ENCODE results near the gene NELL1.
"Not testable (repeated sequence)": the region's sequence is repeated elsewhere in the genome, so short reads cannot be mapped to it uniquely, and the experiment has no call there.

The NELL1 gene

GRCh38 chr11:21122523-21122922 lies 453.1 kb downstream of the NELL1 start:
- no peak for DNase-seq

GRCh38 chr11:21132146-21132720 lies 462.8 kb downstream of the NELL1 start:
- no peak for DNase-seq

DNA sequence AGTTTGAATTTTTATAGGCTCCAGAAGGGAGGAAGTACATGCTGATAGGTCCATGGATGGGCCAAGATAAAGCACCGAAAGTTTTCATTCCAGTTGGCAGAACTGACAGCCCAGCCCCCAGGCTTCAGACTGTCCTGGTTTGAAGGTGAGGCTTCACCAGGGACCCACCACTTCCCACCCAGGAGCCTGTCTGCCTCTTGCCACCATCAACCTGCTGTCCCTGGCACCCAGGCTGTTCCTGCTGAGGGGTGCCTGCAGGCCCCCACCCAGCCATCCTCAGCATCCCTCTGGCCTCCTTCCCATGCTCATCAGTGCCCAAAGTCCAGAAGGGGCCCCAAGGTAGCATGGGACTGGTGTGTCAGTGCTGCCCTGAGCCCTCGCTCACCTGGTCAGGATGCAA lies 463.9 kb downstream of the NELL1 start:
- no peak for DNase-seq

DNA sequence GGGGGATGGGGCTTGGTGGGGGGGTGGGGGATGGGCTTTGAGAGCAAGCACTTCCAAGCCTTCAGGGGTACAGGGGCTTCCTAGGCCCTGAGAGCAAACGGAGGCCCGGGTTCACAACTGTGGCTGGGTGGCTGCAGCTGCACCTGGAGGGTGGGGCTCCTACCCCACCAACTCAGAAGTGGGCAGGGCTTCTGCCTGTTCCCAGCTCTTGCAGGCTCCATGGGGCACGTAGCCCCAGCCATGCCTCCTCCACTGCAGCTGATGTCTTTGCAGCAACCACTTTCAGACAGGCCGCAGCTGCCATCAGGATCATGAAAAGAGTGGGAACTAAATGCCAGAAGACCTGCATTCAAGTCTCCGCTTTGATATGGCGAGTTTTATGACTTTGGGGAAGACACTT lies 464.3 kb downstream of the NELL1 start:
- DNase-seq, result no peak

DNA sequence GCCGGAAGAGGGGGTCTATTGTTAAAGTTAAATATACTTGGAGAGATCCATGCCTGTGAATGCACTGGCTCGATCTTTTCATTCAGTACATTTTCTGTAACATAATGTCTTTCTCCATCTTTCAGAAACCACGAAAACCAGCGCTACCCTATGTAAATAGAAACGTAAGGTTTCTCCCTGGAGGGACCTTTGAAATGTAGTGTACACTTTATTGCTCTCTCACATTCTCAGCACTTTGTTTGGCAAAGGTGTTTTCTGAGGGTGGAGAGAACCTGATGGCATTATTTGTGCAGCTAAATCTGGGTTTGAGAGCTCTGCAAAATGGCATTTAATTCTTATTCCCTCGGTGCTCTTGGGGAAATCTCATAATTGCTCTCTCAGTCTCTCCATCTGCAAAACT lies 468.4 kb downstream of the NELL1 start:
- DNase-seq, result no peak

DNA sequence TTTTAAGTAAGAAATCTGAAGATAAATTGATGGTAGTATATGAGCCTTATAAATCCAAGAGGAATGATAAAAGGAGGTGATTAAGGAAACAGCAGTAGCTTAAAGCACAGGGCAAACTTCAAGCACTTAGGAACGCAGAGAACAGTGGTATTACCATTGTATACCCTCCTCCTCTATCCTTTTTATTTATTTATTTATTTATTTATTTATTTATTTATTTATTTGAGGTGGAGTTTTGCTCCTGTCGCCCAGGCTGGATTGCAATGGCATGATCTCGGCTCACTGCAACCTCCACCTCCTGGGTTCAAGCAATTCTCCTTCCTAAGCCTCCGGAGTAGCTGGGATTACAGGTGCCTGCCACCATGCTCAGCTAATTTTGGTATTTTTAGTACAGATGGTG lies 472.2 kb downstream of the NELL1 start:
- not testable (repeated sequence) for DNase-seq

DNA sequence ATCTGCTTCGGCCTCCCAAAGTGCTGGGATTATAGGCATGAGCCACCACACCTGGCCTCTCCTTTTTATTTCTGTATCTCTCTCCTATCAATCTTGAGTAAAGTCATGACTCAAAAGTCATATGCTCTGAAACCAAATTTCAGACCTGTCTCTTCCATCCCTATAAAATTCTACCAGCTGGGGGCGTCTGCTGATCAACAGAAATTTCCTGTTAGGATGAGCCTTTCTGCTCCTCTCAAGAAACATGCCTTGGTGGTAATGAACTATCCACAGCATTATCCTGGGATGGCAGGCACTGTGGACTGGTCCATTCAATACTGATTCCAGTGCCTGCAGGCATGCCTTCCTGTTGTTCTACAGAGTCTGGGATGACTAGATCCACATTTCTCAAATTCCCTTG lies 472.6 kb downstream of the NELL1 start:
- no peak for DNase-seq

DNA sequence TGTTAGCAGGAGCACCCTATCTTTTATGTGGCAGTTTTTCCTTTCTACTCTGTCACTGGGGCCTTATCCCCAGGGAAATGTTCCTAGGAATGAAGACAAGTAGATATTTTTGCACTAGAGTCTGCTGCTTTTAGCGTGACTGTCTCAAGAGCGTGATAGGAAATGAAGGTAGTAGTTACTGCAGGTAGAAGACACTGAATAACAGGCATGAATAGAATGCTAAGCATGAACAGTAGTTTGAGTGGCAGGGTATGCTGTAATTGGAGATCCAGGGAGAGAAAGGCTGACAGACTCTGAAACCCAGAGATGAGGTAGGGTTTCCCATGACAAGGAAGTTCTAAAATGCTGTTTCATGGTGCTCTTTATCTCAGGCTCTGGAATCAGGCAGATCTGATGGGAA lies 475.1 kb downstream of the NELL1 start:
- no peak for DNase-seq

DNA sequence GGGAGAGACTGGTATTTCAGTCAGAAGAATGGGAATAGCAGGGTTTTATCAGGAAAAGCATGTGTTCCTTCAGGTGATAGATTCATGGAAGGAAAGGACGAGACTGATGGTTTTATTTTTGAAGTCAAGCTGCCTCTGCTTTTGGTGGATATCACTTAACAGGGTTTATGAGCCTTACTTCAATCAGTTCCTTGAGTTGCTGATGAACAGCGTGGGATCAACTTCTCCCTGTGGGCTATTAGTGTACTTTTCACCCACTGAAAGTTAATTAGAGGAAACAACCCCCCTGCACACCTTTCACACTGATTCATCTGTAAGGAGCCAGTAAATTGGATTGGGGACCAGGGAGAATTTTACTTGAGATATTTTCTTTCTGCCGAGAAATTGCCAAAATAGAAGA lies 479.0 kb downstream of the NELL1 start:
- DNase-seq, result no peak

- no peak for DNase-seq
Observed at GRCh38 chr11:21160140-21160539, 490.8 kb downstream of the NELL1 start.

GRCh38 chr11:21169639-21170038 lies 500.3 kb downstream of the NELL1 start:
- no peak for DNase-seq

- no peak for DNase-seq
Observed at GRCh38 chr11:21173476-21173875, 504.1 kb downstream of the NELL1 start.

- DNase-seq, result no peak
Observed at GRCh38 chr11:21174781-21175180, 505.4 kb downstream of the NELL1 start.

DNA sequence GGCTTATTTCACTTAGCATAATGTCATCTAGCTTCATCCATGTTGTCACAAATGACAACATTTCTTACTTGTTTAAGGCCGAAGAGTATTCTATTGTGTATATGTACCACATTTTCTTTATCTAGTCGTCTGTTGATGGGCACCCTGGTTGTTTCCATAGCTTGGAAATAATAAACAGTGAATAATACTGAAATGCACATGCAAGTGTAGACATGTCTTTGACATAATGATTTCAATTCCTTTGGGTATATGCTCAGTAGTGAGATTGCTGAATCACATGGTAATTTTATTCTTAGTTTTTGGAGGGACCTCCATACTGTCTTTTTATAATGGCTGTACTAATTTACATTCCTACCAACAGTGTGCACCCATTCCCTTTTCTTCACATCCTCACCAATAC lies 508.0 kb downstream of the NELL1 start:
- DNase-seq, result no peak

- no peak for DNase-seq
Observed at GRCh38 chr11:21179770-21180169, 510.4 kb downstream of the NELL1 start.

DNA sequence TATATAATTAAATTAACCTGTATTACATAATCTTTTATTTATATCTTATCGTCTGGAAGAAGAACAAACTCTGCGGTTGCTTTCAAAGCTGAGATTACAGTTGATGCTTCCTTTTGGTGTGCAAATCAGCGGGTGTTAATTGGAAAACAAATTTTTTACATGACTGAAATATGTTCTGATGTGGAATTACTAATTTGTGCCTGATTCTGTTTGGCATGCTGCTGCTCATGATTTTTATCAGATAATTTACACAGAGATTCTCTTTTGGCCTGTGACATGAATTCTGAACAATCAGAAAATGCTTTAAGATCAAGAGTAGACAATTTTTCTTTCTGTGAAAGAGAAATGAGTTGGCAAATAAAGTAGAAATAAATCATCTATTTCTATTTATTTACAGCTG lies 510.8 kb downstream of the NELL1 start:
- no peak for DNase-seq

- no peak for DNase-seq
Observed at GRCh38 chr11:21185959-21186358, 516.6 kb downstream of the NELL1 start.

DNA sequence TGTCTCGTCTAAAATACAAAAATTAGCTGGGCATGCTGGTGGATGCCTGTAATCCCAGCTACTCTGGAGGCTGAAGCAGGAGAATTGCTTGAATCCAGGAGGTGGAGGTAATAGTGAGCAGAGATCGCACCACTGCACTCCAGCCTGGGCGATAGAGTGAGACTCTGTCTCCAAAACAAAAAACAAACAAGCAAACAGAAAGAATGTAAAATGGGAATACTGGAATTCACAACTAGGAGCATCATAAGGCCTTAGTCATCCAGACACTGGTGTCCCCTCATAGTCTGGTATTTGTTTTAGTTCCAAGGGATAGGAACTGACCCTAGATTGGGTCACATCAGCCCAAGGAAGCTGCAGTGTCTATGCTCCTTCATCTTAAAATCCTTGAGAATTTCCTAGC lies 520.8 kb downstream of the NELL1 start:
- no peak for DNase-seq

DNA sequence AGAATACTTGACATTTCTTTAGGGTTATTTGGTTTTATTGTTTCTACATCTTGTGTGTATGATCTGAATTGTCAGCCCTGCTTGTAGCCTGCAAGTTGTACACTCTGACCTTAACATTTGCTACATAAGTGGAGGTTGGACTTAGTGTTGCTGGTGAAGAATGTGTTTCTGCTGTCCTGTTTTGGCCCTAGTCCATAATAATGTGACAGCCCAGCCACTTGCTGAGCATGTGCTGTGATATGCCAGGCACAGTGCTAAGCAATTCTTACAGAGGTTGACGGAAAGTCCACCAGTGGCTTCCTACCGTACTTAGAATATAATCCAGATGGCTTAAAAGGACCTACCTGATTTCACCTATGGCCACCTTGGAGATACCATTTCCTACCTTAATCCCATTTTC lies 526.6 kb downstream of the NELL1 start:
- no peak for DNase-seq

DNA sequence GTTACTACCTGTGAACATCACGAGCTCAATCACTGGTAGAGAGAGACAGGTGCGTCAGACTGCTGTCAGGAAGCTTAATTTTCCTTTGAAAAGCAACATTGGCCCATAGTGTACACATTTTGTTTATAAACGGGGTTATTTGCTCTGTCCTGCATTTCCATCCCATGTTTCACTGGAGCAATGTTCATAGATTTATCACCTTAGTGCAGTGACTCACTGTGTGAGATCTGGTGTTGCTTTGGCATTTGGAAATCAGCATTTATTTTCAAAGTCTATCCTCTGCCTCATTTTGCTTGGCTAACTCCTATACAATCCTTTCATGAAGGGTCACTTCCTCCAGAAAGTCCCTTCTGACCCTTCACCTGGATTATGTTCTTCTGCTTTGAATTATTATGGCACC lies 529.1 kb downstream of the NELL1 start:
- no peak for DNase-seq

- DNase-seq, result no peak
Observed at GRCh38 chr11:21205205-21205604, 535.8 kb downstream of the NELL1 start.

GRCh38 chr11:21225860-21226259 lies 556.5 kb downstream of the NELL1 start:
- no peak for DNase-seq

- no peak for DNase-seq
Observed at GRCh38 chr11:21229224-21229623, 559.8 kb downstream of the NELL1 start.

DNA sequence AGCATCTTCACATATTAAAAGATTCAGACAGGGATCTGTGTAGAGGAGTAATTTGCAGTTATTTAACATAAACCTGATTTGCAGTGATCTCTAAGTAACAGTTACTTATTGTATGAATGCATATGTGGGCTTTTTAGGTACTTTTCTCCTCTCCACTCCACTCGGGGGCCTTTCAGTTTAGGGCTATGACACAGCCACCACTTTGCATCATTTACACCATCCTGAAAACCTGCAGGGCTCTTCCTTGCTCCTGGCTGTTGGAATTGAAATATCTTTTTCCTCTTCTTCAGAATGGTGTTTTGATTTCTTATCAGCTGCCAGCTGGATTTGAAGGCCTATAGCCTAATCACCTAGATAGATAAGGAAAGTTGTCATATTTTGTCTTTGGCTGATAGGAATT lies 580.8 kb downstream of the NELL1 start:
- DNase-seq, result no peak

- no peak for DNase-seq
Observed at GRCh38 chr11:21254055-21254454, 584.7 kb downstream of the NELL1 start.

DNA sequence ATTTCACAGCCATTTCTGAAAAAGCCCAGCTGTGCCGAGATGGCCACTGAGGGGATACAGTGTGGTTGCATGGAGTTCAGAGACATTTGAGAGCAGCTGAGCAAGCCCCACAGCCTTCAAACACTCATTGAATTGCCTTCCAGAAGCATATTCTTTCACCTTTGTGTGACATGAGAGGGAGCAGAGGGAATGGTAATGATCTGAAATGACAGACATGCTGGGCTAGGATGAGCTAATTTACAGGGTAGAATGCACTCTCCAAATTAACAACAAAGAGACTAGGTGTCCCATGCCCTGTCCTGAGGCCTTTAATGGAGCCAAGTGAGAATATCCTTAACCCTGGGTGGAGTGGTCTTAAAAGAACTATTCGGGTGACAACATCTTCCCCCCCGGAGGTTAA lies 585.4 kb downstream of the NELL1 start:
- no peak for DNase-seq

Data from activated CD4-positive, alpha-beta T cell treated with anti-CD3 and anti-CD28 coated beads for 4 hours (primary cell).